ENCODE measurements around the gene PIWIL4.

PIWIL4 gene

DNA sequence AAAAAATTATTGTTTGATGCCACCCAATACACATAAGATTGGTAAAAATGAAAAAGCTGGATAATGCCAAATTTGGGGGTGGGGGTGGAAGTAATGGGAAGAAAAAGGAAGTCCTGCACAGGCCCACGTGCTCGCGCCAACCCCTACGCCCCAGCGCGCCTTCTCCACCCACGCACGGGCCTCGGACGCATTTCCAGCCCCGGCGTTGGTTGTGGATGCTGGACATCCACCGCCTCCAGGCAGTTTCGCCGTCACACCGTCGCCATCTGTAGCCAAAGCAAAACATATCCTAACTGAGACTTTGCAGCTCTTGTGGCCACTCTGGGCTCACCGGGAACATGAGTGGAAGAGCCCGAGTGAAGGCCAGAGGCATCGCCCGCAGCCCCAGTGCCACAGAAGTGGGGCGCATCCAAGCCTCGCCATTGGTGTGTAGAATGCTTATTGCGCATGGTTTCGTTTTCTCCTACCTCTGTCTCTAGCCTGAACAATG lies at the start of gene PIWIL4:
Gene PIWIL4, plus strand, starts transcription at position 188 of the 490 bp plus-strand sequence. Its CDS starts 151 bp downstream, at position 339.
- TF ChIP-seq, protein P1, sequence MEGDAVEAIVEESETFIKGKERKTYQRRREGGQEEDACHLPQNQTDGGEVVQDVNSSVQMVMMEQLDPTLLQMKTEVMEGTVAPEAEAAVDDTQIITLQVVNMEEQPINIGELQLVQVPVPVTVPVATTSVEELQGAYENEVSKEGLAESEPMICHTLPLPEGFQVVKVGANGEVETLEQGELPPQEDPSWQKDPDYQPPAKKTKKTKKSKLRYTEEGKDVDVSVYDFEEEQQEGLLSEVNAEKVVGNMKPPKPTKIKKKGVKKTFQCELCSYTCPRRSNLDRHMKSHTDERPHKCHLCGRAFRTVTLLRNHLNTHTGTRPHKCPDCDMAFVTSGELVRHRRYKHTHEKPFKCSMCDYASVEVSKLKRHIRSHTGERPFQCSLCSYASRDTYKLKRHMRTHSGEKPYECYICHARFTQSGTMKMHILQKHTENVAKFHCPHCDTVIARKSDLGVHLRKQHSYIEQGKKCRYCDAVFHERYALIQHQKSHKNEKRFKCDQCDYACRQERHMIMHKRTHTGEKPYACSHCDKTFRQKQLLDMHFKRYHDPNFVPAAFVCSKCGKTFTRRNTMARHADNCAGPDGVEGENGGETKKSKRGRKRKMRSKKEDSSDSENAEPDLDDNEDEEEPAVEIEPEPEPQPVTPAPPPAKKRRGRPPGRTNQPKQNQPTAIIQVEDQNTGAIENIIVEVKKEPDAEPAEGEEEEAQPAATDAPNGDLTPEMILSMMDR (IDR thresholded peaks at IDR 0.05; ENCODE audit: extremely low read depth, missing control alignments) = no peak
- DNase-seq (ENCODE audit: low spot score) = no peak

DNA sequence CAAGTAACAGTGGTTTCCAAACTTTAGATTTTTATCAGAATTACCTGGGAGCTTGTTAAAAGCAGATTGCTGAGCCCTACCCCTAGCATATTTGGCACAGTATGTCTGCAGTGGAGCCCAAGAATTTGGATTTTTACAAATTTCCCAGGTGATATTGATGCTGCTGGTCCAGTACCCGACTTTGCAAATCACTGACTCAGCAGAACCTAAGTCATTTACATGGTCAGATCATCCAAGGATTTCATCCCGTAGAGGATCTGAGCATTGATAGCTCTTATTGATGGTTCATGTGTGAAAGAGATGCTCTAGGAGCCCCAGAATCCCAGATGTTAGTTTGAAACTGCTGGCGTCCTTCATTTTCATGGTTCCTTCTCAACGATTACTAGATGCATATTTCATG lies 48.9 kb upstream of the PIWIL4 start:
- TF ChIP-seq, protein P1 (IDR thresholded peaks at IDR 0.05; ENCODE audit: extremely low read depth, missing control alignments) = no peak
- no peak for DNase-seq (ENCODE audit: low spot score)

DNA sequence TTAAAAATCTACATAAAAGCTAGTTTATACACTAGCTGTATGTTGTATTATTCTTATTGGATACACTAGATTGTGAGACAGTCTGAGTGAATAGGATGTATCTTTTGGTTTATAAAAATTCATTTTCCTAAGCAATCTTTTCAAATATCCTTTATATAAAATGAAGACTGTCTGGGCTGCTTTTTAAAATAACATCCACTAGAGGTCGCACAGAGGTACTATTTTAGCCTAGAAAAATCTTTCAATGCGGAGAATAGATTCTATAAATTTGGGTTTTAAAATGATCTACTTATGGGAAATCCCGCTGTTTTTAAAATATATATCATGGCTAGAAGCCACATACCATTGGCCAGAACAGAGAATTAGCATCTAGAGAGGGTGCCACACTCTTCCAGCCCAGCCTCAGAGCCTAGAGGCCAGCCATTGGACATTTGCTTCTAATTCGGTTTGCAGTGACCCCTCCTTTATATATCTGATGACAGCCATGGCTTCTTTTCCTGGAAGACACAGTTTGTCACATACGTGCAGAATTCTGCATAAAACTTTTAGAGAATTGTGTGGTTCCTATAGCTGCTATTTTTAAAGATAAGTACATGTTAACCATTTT lies 47.6 kb upstream of the PIWIL4 start:
- DNase-seq (ENCODE audit: low spot score) = peak; percentile 33

DNA sequence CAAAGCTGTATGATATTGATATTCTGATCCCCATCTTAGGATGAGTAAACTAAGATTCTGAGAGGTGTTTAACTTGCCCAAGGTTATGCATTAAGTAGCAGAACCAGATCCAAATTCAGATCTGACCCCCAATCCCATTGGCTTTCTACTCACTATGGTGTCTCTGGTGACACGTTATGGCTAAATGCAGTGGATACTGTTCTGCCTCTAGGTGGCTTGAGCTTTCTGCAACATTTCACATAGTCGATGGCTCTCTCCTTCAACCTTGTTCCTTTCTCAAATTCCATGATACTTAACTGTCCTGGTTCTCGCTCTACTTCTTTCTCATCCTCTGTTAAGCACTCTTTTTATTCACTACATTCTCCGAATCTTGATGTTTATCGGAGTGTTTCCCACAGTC lies 45.5 kb upstream of the PIWIL4 start:
- TF ChIP-seq, protein P1 (IDR thresholded peaks at IDR 0.05; ENCODE audit: extremely low read depth, missing control alignments) = peak; percentile 23
- no peak for DNase-seq (ENCODE audit: low spot score)

More for the DNA sequence above, 47.6 kb upstream of the PIWIL4 start:
- TF ChIP-seq, protein P1 (IDR thresholded peaks at IDR 0.05; ENCODE audit: extremely low read depth, missing control alignments) = peak; percentile 13

DNA sequence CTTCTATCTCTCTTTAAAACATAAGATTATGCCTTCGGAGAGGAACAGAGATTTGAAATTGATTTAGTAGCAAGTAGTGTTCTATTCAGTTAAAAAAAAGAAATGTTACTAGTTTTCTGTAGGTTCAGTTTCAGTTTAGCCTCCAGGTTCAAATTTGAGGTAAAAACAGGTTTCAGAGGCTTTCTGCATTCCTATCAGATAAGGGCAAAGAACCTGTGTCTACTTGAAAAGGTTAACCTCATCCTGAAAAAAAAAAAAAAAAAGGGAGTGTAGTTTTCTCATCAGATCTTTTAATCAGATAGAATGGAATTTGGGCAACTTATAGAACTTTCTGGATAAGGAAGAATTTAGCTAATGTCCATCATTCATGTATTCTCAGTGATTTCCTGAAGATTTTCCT lies 42.8 kb upstream of the PIWIL4 start:
- TF ChIP-seq, protein P1 (IDR thresholded peaks at IDR 0.05; ENCODE audit: extremely low read depth, missing control alignments) = no peak
- DNase-seq (ENCODE audit: low spot score) = no peak

DNA sequence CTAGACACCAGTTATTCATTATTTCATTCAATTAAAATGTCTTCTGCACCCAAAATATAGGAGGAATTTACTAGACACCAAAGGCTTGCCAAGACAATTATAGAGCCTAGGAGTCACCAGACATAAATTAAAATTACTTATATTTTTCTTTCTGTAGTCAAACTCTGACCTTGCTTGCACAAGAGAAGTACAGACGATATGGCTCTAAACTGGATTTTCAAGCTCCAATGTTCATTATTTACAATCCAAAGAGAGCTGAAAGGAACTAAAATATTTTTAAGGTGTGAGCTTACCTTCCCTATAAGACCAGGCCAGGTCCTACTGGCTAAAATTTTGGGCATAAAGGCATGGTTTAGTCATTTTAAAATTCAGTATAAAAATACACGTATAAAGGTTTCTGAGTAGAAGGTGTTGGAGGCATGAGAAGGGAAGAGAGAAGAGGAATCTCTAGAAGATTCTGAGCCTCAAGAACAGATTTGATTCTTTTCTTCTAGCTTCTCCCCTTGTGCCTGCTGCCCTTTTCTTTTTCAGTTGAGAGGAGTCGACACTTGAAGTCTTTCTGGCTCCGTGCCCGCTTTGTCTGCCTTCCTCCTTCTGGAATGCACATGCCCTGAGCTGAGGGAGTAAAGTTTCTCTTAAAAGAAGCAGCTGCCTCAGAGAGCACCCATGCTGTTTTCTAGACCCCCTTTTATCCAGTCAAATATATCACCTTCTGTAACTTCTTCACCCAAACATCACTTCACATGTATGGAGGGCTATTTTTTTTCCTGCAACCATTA lies 41.4 kb upstream of the PIWIL4 start:
- DNase-seq (ENCODE audit: low spot score) = no peak

More for the DNA sequence above, 41.4 kb upstream of the PIWIL4 start:
- TF ChIP-seq, protein P1 (IDR thresholded peaks at IDR 0.05; ENCODE audit: extremely low read depth, missing control alignments) = no peak
